ENCODE data around the gene CSTA.

DNA sequence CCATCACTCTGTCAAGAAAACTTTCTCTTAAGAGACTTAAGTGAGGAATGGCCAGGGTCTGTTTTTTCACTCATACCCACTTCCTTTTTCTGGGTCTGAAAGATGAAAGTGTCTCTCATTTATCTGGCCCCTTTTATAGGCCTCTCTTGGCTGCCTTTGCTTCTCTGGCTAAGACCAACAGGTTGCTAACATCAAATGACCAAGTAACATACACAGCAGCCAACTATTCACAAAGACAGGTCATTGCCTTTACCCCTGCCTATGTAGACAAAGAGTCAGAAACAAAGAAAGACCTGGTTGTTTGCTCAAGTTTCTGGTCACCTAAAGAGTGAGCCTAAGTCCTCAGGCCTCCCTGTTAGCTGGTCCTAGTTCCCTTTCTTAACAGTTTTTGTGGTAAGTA, 24.0 kb upstream of the CSTA start:
- TF ChIP-seq CTCF (IDR thresholded peaks at IDR 0.05): no peak
- no peak for TF ChIP-seq POLR2A (IDR thresholded peaks at IDR 0.05)
